HCT116 (cell line): Measurements from ENCODE around the gene GFER. TPM values are rescaled to one million over a fixed set of nuclear protein-coding genes. Genes with fewer than 3 reads are reported as not detected.

ENCODE experiments used
- CBX3 ChIP-seq: IDR thresholded peaks from 2 replicates; pipeline ENCODE4 v1.6.1; 2012; ENCODE audit warnings: low read depth
- CTCF ChIP-seq, 3 experiments: fragments of 200-600 bp in 1 of 3; sonication (generic) in 1 of 3; IDR thresholded peaks in 2 of 3; conservative IDR thresholded peaks in 1 of 3; 2 replicates each; pipeline ENCODE4 v1.5.1; 2012 to 2017; ENCODE audit warnings: low read depth in 2 of 3, low read length in 2 of 3, antibody characterized with exemption in 1 of 3, borderline replicate concordance in 1 of 3, control low read depth in 1 of 3, mild to moderate bottlenecking in 1 of 3, mixed read lengths in 1 of 3, mixed run types in 1 of 3, moderate library complexity in 1 of 3; ENCODE audit not compliant: insufficient read depth in 1 of 3
- EGR1 ChIP-seq: IDR thresholded peaks from 2 replicates; pipeline ENCODE4 v1.6.1; 2012; ENCODE audit warnings: low read depth
- ELF1 ChIP-seq: IDR thresholded peaks from 2 replicates; pipeline ENCODE4 v1.6.1; 2012; ENCODE audit warnings: low read depth, borderline replicate concordance
- EZH2 ChIP-seq: fragments of 200-600 bp; sonication (generic); IDR thresholded peaks from 2 replicates; pipeline ENCODE4 v1.6.1; 2017; ENCODE audit warnings: antibody characterized with exemption, mixed run types
- MAX ChIP-seq: IDR thresholded peaks from 2 replicates; pipeline ENCODE4 v1.6.1; 2012
- RAD21 ChIP-seq: IDR thresholded peaks from 2 replicates; pipeline ENCODE4 v1.6.1; 2012; ENCODE audit warnings: low read depth, mild to moderate bottlenecking
- REST ChIP-seq: IDR thresholded peaks from 2 replicates; pipeline ENCODE4 v1.6.1; 2012; ENCODE audit warnings: low read depth
- YY1 ChIP-seq: IDR thresholded peaks from 2 replicates; pipeline ENCODE4 v1.6.1; 2011; ENCODE audit warnings: low read length, low read depth, moderate library complexity, mild to moderate bottlenecking; ENCODE audit not compliant: insufficient replicate concordance; ENCODE audit errors: extremely low read depth
- ZNF274 ChIP-seq: fragments of 200-500 bp; sonication (Bioruptor generic); IDR thresholded peaks from 2 replicates; pipeline ENCODE4 v1.6.1; 2014; ENCODE audit warnings: mild to moderate bottlenecking, low read depth, low read length, inconsistent platforms
- total RNA-seq: library from RNA; stranded (reverse); gene quantifications from one replicate; pipeline ENCODE4 v1.2.1, GENCODE V29; 2021; ENCODE audit not compliant: unreplicated experiment

GFER gene
- total RNA-seq, 1 experiment from 2014 or later, result 47.3 TPM

- no peak for TF ChIP-seq CTCF (IDR thresholded peaks at IDR 0.05 in 2 of 3, conservative IDR thresholded peaks at IDR 0.05 in 1 of 3; ENCODE audit: borderline replicate concordance in 1 of 3, insufficient read depth in 1 of 3, low read depth in 2 of 3, low read length in 2 of 3)
- TF ChIP-seq YY1, result no peak
- TF ChIP-seq EGR1, result no peak
- no peak for TF ChIP-seq MAX
- TF ChIP-seq ZNF274, result no peak
- TF ChIP-seq EZH2, result no peak
- no peak for TF ChIP-seq REST
- TF ChIP-seq RAD21, result no peak
- TF ChIP-seq ELF1, result no peak
- no peak for TF ChIP-seq CBX3
These were observed 43.5 kb upstream of the GFER start (continued) for GRCh38 chr16:1940273-1941161.
